GM19193 (cell line): ENCODE measurements around the gene COL4A2.

Experiments used
- POLR2A ChIP-seq: IDR thresholded peaks from 4 replicates; pipeline ENCODE4 v1.6.1; 2011; ENCODE audit not compliant: insufficient read depth, insufficient read length; ENCODE audit errors: extremely low read depth

The COL4A2 gene

GRCh38 chr13:110280231-110280813, 26.8 kb upstream of the COL4A2 start:
- no peak for TF ChIP-seq POLR2A

- TF ChIP-seq POLR2A, result no peak
Observed at GRCh38 chr13:110280985-110281688, 25.9 kb upstream of the COL4A2 start.

- TF ChIP-seq POLR2A, result no peak
Observed at GRCh38 chr13:110281736-110282135, 25.3 kb upstream of the COL4A2 start.

GRCh38 chr13:110282316-110282841, 24.7 kb upstream of the COL4A2 start:
- no peak for TF ChIP-seq POLR2A

GRCh38 chr13:110283736-110284517, 23.2 kb upstream of the COL4A2 start:
- TF ChIP-seq POLR2A, result no peak

GRCh38 chr13:110284779-110285484, 22.2 kb upstream of the COL4A2 start:
- no peak for TF ChIP-seq POLR2A

GRCh38 chr13:110285991-110286832, 20.9 kb upstream of the COL4A2 start:
- no peak for TF ChIP-seq POLR2A

GRCh38 chr13:110286833-110287819, 20.0 kb upstream of the COL4A2 start:
- no peak for TF ChIP-seq POLR2A

GRCh38 chr13:110289174-110289573, 17.9 kb upstream of the COL4A2 start:
- TF ChIP-seq POLR2A, result no peak

GRCh38 chr13:110289661-110290060, 17.4 kb upstream of the COL4A2 start:
- TF ChIP-seq POLR2A, result no peak

- TF ChIP-seq POLR2A, result no peak
Observed at GRCh38 chr13:110290153-110290552, 16.9 kb upstream of the COL4A2 start.

- TF ChIP-seq POLR2A, result no peak
Observed at GRCh38 chr13:110290826-110291225, 16.3 kb upstream of the COL4A2 start.

- TF ChIP-seq POLR2A, result no peak
Observed at GRCh38 chr13:110291286-110291685, 15.8 kb upstream of the COL4A2 start.

GRCh38 chr13:110293037-110293436, 14.0 kb upstream of the COL4A2 start:
- no peak for TF ChIP-seq POLR2A

- no peak for TF ChIP-seq POLR2A
Observed at GRCh38 chr13:110293649-110294048, 13.4 kb upstream of the COL4A2 start.
